HepG2 (cell line): Measurements from ENCODE around the gene MGLL. TPM values are rescaled to one million over a fixed set of nuclear protein-coding genes. Genes with fewer than 3 reads are reported as not detected.

Source experiments
- ATAC-seq: fragments of 200-7000 bp; cut with Tn5 transposase; 3 replicates; pipeline ENCODE4 v1.9.1; 2020; ENCODE audit warnings: mild to moderate bottlenecking, moderate library complexity
- BruUV-seq: library from RNA; stranded (reverse); fragments of 400-500 nt; replicated peaks from 2 replicates; lab custom pipeline; 2021; lab: Mats Ljungman, UMichigan
- CTCF ChIA-PET: fragments of 300-600 bp; formaldehyde crosslinking; extraction: SDS; loops from one replicate; lab custom pipeline; 2021; ENCODE audit warnings: low total read pairs, inconsistent platforms, low intra/inter-chr PET ratio; lab: Yijun Ruan, JAX
- POLR2A ChIA-PET: fragments of 350-600 bp; sonication (Branson Sonifier 250); formaldehyde crosslinking; loops from one replicate; lab custom pipeline; 2020; ENCODE audit warnings: antibody characterized with exemption, inconsistent platforms; lab: Yijun Ruan, JAX
- DNase-seq: peaks from one replicate; pipeline ENCODE4 v3.0.0-alpha.2; 2015; ENCODE audit warnings: low spot score
- FAIRE-seq: peaks from 3 replicates; lab custom pipeline; 2011; peaks lifted over from hg19 to GRCh38; lab: Jason Lieb, UNC
- H2AFZ ChIP-seq: one replicate; pipeline ENCODE4 v1.6.1; 2011; ENCODE audit warnings: low read length, inconsistent platforms
- H3K27ac ChIP-seq: fragments of 300-600 bp; 3 replicates; pipeline ENCODE4 v1.8.0; 2011; ENCODE audit warnings: mixed run types, mild to moderate bottlenecking, mixed read lengths, low read length, inconsistent platforms; ENCODE audit not compliant: insufficient read depth; ENCODE audit errors: extremely low read length
- H3K27me3 ChIP-seq, 2 experiments: fragments of 200-600 bp in 1 of 2; 2 replicates in 1 of 2; 3 replicates in 1 of 2; pipeline versions ENCODE4 v1.6.0 to v1.8.0; 2011; ENCODE audit warnings: low read length in 2 of 2, mild to moderate bottlenecking in 2 of 2, moderate library complexity in 2 of 2, inconsistent platforms in 1 of 2; ENCODE audit not compliant: insufficient read depth in 2 of 2, control insufficient read depth in 1 of 2
- H3K36me3 ChIP-seq, 2 experiments: fragments of 200-600 bp in 1 of 2; replicated peaks in 1 of 2; 2 replicates in 1 of 2; 3 replicates in 1 of 2; pipeline versions ENCODE4 v1.5.1 to v1.8.0; 2011; ENCODE audit warnings: low read length in 2 of 2, inconsistent platforms in 1 of 2; ENCODE audit not compliant: insufficient read depth in 2 of 2, control insufficient read depth in 1 of 2
- H3K4me1 ChIP-seq: 2 replicates; pipeline ENCODE4 v1.5.1; 2012; ENCODE audit warnings: low read length, inconsistent platforms; ENCODE audit not compliant: insufficient read depth
- H3K4me2 ChIP-seq: 2 replicates; pipeline ENCODE4 v1.6.0; 2011; ENCODE audit warnings: low read depth, low read length, inconsistent platforms
- H3K4me3 ChIP-seq, 3 experiments: fragments of 200-600 bp in 1 of 3; sonication (generic), shearing (Covaris generic) in 1 of 3; replicated peaks in 1 of 3; 2 replicates each; pipeline ENCODE4 v1.5.1; 2011 to 2016; ENCODE audit warnings: low read length in 3 of 3, inconsistent platforms in 2 of 3, low read depth in 2 of 3, mild to moderate bottlenecking in 2 of 3, control low read depth in 1 of 3, mixed read lengths in 1 of 3; ENCODE audit not compliant: insufficient read depth in 1 of 3
- H3K79me2 ChIP-seq: one replicate; pipeline ENCODE4 v1.6.1; 2011; ENCODE audit warnings: low read length, inconsistent platforms; ENCODE audit not compliant: insufficient read depth
- H3K9ac ChIP-seq: 2 replicates; pipeline ENCODE4 v1.6.0; 2011; ENCODE audit warnings: mild to moderate bottlenecking, low read depth, low read length, inconsistent platforms; ENCODE audit not compliant: insufficient read depth
- H3K9me3 ChIP-seq: 2 replicates; pipeline ENCODE4 v1.5.1; 2012; ENCODE audit warnings: mild to moderate bottlenecking, low read length
- H4K20me1 ChIP-seq: 2 replicates; pipeline ENCODE4 v1.6.0; 2011; ENCODE audit warnings: inconsistent platforms, mild to moderate bottlenecking, low read length, moderate library complexity; ENCODE audit not compliant: insufficient read depth
- BHLHE40 ChIP-seq: IDR thresholded peaks from 2 replicates; pipeline ENCODE4 v1.6.1; 2011; ENCODE audit warnings: low read length, improper control_type of control experiment
- MAFF ChIP-seq: IDR thresholded peaks from 2 replicates; pipeline ENCODE4 v1.6.1; 2011; ENCODE audit warnings: low read depth, low read length, improper control_type of control experiment
- MED1 ChIP-seq: sonication (generic); formaldehyde crosslinking; IDR thresholded peaks from 2 replicates; pipeline ENCODE4 v1.4.0; 2020; ENCODE audit warnings: missing genetic modification reagents
- MEF2D ChIP-seq: sonication (generic); formaldehyde crosslinking; IDR thresholded peaks from 2 replicates; pipeline ENCODE4 v1.5.1; 2020; ENCODE audit warnings: mild to moderate bottlenecking, missing genetic modification reagents
- PRMT3 ChIP-seq: sonication (generic); formaldehyde crosslinking; IDR thresholded peaks from 2 replicates; pipeline ENCODE4 v1.8.1; 2022; ENCODE audit warnings: low read depth, mild to moderate bottlenecking, moderate library complexity, missing genetic modification reagents, borderline replicate concordance
- RAD21 ChIP-seq: fragments of 450-650 bp; formaldehyde crosslinking; IDR thresholded peaks from 2 replicates; pipeline ENCODE4 v1.5.0; 2020; ENCODE audit warnings: mild to moderate bottlenecking
- TCF12 ChIP-seq, 2 experiments: fragments of 450-650 bp in 1 of 2; sonication (generic) in 1 of 2; formaldehyde crosslinking in 1 of 2; IDR thresholded peaks; 2 replicates each; pipeline versions ENCODE4 v1.6.1 to v1.8.0; 2017 to 2022; ENCODE audit warnings: antibody characterized with exemption in 1 of 2, mild to moderate bottlenecking in 1 of 2, missing genetic modification reagents in 1 of 2, moderate library complexity in 1 of 2
- ZKSCAN1 ChIP-seq: fragments of 150-350 bp; IDR thresholded peaks from 2 replicates; pipeline ENCODE4 v1.6.1; 2014; ENCODE audit warnings: low read length
- ZNF441 ChIP-seq: sonication (generic); formaldehyde crosslinking; IDR thresholded peaks from 2 replicates; pipeline ENCODE4 v1.7.0; 2021; ENCODE audit warnings: missing genetic modification reagents, borderline replicate concordance
- WGBS: methylation state at CpG from one replicate; pipeline ENCODE4 v1.1.6; 2017; ENCODE audit warnings: low lambda C conversion rate; 5-methylcytosine and 5-hydroxymethylcytosine counted together
- in situ Hi-C: cut with HindIII; loops from 2 replicates; pipeline ENCODE4 v1.10.0; 2017; ENCODE audit warnings: low pct_unique_long_range_greater_than_20kb; ENCODE audit not compliant: extremely low pct_ligation_motif_present
- intact Hi-C: fragments of 100-400 bp; cut with micrococcal nuclease; formaldehyde crosslinking; loops from one replicate; pipeline ENCODE4 v1.10.0; 2022; ENCODE audit not compliant: unreplicated experiment
- polyA plus RNA-seq, 8 experiments: library from polyadenylated mRNA; depleted of rRNA in 3 of 8; stranded (reverse) in 7 of 8; unstranded in 1 of 8; fragments of >200 nt; fragmentation: Illumina TruSeq in 4 of 8; extraction: Trizol in 4 of 8; gene quantifications; 2 replicates each; pipeline versions ENCODE4 v1.2.1 to v1.2.3, GENCODE V29; 2011 to 2016; ENCODE audit warnings: low read depth in 4 of 8, missing spikeins in 1 of 8, mixed read lengths in 1 of 8; ENCODE audit not compliant: insufficient read depth in 1 of 8
- total RNA-seq, 5 experiments: library from RNA; depleted of rRNA; stranded (reverse); fragments of >200 nt; fragmentation: Illumina TruSeq; extraction: Trizol; gene quantifications; 2 replicates each; pipeline ENCODE4 v1.2.3, GENCODE V29; 2016; ENCODE audit warnings: low read depth in 1 of 5
- TF ChIP-seq, protein P1 (sequence below): sonication (generic); formaldehyde crosslinking; IDR thresholded peaks from 2 replicates; pipeline ENCODE4 v1.8.0; 2022; ENCODE audit warnings: mild to moderate bottlenecking, missing genetic modification reagents; ENCODE audit not compliant: insufficient replicate concordance

MGLL gene
- total and polyA plus RNA-seq, 2 of the 13 experiments (the other 11 are each of a cell fraction or from before 2014, with no cell fraction given) = not detected

DNA sequence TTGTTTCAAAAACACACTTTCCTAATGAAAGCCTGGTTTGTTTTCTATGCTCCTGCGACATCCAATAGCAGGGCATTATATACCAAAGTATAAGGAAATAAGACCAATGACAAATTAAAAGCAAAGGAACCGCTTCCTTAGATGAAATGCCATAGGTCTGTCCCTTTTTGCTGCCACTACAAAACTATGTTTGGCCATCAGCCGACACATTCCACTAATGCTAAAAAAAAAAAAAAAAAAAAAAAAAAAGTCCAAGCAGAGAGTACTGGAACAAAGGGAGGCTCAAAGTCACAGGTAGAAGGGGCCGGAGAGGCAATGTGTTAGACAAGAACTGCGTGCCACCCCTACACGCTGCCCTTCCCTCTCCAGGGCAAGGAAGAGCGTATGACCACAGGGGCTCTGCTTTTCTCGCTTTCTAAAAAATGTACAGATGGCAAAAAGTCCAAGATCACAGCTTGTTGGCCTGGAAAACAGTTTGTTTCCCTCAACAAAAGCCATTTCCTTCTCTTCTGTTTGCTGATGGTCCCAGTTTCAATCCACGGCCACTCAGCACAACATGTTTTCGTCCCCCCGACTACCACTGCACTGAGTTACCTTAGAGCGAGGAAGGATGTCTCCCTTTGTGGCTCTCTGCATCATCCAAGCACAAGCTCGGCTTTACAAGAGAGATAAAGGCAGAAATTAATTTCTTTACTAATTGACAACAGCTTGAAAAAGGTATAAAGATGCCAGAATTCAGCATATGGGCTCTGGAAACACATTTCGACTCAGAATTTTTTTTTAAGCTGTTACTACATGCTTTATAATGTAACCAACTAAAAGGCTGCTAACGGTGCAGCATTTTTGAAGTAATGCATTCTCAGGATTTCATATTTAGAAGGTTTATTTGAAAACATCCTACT lies 78.7 kb downstream of the MGLL start:
- no peak overlapping the region for H2AFZ ChIP-seq
- peaks cover 3 to 43% of the 10 kb centered on the region in 2 experiments for H3K27me3 ChIP-seq
- no peak overlapping the region for H3K4me3 ChIP-seq
- H3K36me3 ChIP-seq = no peaks in the 10 kb centered on the region
- no peak for DNase-seq
- no TSS peak for BruUV-seq
- TF ChIP-seq PRMT3 (CRISPR knock-in tag) = no peak
- no peak for TF ChIP-seq MAFF
- TF ChIP-seq MEF2D = no peak
- no peak for TF ChIP-seq TCF12 (IDR thresholded peaks at IDR 0.05)
- TF ChIP-seq TCF12 (CRISPR knock-in tag; IDR thresholded peaks at IDR 0.05) = no peak
- TF ChIP-seq MED1 = no peak
- TF ChIP-seq ZNF441 (CRISPR knock-in tag) = no peak
- TF ChIP-seq BHLHE40 = no peak
- no peak for TF ChIP-seq ZKSCAN1
- no peak for TF ChIP-seq RAD21
- TF ChIP-seq, protein P1, sequence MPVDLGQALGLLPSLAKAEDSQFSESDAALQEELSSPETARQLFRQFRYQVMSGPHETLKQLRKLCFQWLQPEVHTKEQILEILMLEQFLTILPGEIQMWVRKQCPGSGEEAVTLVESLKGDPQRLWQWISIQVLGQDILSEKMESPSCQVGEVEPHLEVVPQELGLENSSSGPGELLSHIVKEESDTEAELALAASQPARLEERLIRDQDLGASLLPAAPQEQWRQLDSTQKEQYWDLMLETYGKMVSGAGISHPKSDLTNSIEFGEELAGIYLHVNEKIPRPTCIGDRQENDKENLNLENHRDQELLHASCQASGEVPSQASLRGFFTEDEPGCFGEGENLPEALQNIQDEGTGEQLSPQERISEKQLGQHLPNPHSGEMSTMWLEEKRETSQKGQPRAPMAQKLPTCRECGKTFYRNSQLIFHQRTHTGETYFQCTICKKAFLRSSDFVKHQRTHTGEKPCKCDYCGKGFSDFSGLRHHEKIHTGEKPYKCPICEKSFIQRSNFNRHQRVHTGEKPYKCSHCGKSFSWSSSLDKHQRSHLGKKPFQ (CRISPR knock-in tag) = no peak
- H3K4me2 ChIP-seq = no peak overlapping the region
- H3K4me1 ChIP-seq = no peaks in the 10 kb centered on the region
- no peak overlapping the region for H3K9ac ChIP-seq
- no peak overlapping the region for H3K27ac ChIP-seq
- intact Hi-C loops = no loop called here
- CTCF ChIA-PET = no interaction called here
- POLR2A ChIA-PET = no interaction called here
- 34% methylated on average over 15 of the region's 15 CpGs for WGBS
- H3K9me3 ChIP-seq = no peaks in the 10 kb centered on the region
- FAIRE-seq = no peak
- no peaks in the 10 kb centered on the region for H4K20me1 ChIP-seq
- in situ Hi-C loops = no loop called here
- no peak for ATAC-seq
- H3K79me2 ChIP-seq = no peaks in the 10 kb centered on the region
